ENCODE results near the gene CEP126.
A peak's percentile ranks its signal among the peaks of the same experiment; 100 is the strongest.

Gene CEP126, protein sequence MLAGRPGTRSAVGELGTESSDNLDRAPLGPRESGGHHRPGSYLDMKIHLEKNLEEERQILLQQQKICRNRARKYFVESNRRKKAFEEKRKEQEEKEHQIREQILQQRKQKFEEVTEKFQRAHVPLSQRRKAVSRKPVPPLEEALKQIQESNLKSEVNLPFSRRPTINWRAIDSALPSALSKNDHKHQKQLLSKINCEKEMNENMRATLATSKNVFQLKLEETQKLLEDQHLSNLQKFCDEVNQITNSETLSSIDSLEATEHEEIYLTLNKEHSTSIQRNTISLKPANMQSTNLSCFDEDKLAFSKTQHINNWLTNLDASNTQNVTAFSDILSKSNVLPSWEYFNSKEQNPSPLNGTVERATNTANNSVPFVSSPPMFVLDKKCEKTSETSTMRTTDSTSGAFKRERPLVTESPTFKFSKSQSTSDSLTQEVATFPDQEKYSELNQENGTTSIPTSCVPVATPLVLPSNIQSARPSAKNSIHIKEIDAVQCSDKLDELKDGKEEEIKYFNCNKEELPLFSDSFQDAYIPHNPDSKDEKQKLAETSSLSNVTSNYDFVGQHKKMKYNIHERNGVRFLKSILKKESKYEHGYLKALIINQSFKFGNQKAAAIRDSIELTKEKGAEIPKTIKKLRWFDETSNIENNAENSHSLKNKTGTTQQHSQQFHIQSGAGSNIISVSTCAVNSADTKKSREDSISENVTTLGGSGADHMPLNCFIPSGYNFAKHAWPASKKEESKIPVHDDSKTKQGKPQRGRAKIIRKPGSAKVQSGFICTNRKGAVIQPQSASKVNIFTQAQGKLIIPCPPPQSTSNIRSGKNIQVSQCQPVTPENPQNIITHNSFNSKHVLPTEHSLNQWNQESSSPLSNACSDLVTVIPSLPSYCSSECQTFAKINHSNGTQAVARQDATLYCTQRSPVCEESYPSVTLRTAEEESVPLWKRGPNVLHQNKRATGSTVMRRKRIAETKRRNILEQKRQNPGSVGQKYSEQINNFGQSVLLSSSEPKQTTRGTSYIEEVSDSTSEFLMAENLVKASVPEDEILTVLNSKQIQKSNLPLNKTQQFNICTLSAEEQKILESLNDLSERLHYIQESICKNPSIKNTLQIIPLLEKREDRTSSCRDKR

DNA sequence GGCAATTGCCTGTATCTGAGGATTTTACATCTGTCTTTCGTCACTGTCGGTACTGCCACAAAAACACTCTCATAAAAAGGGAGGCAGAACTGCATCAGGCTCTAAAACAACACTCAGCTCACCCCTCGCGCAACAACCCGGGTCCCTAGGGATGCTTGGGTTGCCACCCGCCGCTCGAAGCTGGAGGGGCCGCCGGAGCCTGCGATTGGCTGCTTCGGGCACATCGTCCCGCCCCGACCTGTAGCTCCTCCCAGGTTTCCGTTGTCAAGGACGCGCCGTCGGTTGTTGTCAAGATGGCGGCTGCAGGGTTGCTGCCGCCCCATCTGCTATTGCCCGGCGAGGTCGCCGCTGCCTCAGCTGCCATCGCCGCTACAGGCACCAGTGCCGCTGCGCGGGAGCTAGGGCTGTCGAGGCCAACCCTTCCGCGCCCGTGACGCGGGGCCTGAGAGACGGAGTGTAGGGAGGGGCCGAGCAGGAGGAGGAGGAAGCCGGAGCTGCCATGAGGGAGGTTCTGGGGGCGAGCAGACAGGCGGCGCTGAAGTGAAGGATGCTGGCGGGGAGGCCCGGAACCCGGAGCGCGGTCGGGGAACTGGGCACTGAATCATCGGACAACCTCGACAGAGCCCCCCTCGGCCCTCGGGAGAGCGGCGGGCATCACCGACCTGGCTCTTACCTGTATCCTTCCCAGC, at the start of gene CEP126:
Gene CEP126 (plus strand): TSS at position 273 of the 689 bp plus-strand sequence. CDS start 275 bp downstream, at position 548.
- peak; percentile 96 for DNase-seq (ENCODE audit: low spot score)

DNA sequence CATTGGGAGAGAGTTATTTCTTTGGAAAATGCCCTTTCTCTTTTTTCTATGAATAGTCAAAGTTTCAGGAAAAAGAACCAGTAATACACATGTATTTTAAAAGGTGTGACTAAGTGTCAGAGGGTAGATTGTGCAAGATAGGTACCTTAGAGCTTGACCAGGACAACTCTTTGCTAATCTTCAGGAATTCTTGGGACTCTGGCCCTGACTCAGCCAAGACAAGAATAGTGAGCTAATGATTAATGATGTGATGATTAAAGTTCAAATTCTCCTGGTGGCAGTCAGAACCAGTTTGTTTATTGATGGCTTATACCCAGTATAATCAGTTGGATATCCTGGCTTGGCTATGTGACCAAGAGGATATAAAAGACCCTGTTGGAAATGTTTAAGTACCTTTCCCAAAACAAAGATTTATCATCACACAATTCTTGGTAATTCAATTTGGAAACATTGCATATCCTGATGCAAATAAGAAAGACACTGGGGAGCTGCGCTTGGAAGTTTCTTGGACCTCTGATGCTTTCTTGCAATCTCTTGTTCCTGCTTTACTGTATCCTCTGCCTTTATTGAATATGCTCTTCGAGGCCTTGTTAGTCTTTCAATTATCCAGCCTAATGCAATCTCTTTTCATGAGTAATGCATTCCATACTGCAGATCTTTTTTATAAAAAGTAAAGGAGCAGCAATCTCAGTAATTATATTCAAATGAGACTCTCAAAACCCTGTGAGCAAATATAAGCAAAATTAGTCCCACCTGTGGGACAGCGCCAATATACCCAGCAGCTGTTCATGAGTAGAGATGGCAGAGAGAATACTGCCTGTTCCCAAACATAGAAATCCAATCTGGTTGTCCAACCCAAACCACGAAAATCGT, 48.0 kb upstream of the CEP126 start:
- DNase-seq (ENCODE audit: low spot score) = no peak

DNA sequence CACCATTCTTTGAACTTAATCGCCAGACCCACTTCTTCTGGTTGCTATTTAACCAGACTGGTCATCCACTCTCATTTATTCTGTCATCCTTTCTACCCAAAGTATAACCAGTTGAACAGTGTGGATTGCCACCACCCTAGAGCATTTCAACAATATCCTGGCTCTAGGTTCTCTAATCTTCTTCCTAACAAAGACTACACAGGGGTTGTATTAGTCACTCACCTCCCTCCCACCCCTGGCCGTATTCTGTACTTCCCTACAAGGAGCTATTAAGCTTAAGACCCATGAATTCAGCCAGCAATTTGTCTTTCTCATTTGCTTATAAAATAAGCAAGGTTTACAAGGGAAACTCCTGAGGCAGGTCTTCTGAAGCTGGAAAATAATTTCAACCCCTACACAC, 46.9 kb upstream of the CEP126 start:
- no peak for DNase-seq (ENCODE audit: low spot score)

DNA sequence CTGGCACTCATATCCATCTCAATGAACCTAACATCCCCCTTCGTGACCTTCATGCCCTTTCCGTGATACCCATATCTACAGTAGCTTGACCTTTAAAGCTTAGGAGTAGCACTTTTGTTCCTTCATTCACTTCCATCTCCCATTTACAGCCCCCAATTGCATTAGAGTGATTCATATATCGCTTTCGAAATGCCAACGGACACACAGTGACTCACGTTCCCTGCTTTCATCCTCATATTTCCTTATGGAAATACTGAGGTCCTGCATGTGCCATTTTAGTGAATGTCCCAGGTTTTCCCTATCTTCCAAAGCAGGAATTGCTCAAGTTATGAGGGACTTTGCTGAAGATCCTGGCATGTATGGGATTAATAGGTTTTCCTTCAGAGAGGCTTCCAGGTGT, 44.3 kb upstream of the CEP126 start:
- no peak for DNase-seq (ENCODE audit: low spot score)

DNA sequence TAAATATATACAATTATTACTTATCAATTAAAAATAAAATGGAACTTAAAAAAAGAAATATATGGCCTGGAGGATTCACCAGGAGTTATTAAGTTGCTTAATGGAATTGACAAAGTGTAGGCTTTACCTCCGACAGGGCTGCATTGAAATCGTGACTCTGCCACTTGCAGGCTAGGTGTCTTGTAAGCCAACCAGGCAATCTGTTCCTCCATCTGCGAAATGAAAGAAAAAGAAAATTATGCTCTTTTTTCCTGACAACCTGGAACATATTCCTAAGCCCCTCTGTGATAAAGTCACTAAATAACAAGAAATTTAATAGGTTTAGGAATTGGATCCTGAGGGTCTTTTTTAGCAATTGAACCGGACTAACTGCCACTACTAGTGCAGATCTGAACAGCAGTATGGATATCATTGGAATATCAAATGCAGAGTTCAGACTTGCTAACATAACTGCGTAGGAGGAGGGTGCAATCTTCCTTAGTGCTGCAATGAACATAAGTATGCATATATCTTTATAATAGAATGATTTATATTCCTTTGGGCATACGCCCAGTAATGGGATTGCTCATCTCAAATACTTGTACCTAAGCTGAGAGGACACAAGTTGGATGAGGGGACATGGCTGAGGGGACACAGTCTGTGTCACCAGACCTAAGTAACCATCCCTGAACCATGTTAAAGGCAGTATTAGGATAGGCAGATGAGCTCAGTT, 42.5 kb upstream of the CEP126 start:
- DNase-seq (ENCODE audit: low spot score) = no peak

DNA sequence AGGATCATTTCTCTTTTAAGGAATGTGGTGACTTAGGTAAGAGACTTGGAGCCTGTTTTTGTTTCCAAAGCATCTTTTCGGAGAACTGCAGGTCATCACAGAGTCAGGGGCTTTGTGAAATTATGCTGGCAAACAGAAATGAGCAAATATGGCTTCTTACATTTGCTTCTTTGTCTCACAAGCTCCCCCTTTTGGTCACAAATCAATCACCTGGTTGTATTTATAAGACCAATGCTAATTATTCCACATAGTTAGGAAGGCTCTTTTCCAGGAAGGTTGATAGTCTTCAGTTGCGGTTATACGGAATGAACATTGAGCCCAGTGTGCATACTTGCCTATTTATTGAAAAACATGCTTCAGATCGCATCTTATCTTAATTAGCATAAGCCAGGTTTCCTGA, 34.6 kb upstream of the CEP126 start:
- DNase-seq (ENCODE audit: low spot score) = no peak

DNA sequence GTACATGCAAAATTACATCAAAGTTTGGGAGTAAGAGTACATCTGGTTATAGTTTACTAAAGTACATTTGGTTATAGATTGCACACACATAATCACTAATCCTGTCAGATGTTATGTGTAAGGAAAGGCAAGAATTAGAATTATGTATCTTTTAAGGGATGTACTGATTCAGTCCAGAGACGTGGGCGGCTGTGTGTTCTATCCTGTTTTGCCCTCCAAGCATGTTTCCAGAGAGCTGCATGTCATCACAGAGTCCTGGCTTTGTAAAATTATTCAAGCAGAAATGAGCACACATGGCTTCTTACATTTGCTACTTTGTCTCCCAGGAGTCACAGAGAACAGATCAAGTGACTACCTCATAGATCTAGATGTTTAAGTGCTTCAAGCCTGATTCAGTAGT, 33.2 kb upstream of the CEP126 start:
- no peak for DNase-seq (ENCODE audit: low spot score)

DNA sequence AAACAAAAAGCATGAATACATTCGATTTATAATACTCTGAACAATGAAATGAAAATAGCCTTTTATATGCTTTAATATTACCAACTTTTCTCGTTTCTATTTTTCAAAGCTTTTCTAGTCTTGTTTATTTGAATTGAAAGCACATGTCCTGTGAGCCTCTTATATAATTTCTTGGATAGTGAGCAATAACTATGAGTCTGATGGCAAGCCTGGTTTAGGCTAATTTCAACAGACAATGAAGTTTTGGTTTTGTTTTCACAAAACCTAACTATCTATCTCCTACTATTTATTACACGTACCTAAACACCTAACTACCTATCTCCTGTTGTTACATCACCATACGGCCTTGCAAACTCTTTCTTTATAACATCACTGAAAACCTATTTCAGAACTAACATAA, 29.2 kb upstream of the CEP126 start:
- DNase-seq (ENCODE audit: low spot score) = no peak

DNA sequence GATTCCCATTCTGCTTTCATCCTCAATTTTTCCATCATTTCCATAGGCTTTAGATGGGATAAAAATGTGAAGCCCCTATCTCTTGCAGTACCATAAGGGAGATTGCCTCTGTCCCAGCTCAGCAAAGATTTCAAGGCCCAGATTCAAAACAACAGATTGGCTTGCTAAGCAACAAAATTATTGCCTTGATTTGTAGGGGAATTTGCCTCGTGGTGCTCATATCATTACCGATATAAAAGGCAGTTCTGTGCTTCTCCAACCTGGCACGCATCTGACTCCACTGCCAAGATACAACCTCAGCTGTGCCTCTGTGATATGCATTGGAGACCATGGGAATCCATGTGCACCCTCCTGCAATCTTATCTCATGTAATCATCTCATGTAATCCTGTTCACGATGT, 25.0 kb upstream of the CEP126 start:
- no peak for DNase-seq (ENCODE audit: low spot score)

DNA sequence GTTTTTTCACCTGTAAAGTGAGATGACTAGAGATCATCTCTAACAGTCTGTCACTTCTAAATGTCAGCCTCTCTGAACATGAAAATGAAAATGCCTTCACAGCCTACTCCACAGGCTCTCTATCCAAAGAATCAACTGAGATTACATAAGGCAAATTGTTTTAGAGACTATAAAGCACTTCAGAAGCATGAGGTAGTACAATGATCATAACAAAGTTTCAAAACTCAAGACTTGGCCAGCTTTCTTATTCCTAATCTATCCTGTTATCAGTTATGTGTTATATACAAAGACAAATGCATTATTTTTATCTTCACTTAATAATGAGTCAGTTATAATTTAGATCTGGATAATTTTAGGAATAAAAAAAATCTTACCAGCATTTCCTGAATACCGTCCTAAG, 20.3 kb upstream of the CEP126 start:
- no peak for DNase-seq (ENCODE audit: low spot score)

DNA sequence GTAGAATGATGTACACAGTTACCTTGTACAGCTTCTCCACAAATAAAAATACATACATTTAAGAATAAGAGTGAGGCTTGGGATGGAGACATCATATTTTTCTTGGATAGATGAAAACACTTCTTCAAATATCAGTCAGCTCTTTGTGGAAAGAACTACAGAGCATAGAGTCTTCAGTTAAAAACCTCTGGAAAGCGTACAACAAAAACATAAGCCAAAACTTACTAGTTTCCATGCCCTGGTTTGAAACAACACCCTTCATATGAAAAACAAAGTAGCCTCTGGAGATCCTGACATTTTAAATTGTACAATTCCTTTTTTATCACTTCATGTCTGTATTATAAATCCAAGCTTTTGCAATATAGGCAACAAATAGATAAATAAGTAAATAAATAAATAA, 7.0 kb upstream of the CEP126 start:
- DNase-seq (ENCODE audit: low spot score) = no peak

DNA sequence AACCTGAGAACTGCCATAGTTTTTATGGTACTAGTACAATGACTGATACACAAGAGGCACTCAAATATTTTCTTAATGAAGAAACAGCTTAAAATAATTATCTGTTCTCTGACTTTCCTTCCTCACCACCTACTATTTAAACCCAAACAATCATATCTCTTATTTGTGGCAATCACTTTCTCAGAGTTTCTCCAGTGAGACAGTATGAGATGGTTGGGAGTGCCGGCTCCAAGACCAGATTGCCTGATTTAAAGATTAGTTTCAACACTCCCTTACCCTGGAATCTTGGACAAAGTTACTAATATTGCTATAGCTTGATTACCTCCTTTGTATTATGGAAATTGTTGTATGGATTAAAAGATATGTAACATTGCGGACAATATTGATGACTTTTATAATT, 5.7 kb upstream of the CEP126 start:
- DNase-seq (ENCODE audit: low spot score) = no peak

DNA sequence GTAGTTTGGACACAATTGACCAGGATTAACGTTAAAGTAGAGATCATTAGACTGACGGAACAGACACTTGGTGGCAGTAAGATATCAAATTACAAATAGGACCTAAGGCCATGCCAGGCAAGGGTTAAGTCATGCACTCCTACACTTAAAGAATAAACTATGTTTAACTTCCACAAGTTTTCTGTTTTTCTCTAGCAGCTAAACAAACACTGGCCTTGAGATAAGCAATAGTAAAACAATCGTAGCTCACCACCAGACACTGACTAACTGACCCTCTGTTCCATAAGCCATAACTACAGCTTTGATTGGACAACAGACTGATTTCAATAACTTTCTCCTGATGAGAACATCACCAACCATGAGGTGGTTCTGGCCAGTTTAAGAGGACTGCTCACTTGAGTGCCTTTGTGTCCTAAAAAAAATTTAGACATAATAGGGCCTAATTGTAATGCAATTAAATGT, 2.0 kb upstream of the CEP126 start:
- DNase-seq (ENCODE audit: low spot score) = no peak

DNA sequence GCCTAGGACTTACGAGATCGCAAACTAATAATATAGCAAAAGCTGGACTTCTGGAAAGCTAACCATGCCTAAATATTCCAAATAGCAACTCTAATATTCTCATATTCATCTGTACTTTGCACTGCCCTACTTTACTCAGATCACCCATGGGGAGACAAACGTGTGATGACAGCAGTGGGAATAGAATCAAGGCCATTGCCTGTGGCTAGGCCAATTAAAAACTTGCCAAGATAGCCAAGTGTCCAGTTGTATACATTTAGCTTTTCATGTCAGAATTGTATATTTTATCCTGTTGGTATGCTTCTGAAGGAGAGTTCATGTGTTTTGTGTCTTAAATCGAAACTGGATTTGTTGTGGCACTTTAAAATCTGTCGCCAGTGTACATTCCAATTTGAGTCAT, 1.2 kb upstream of the CEP126 start:
- DNase-seq (ENCODE audit: low spot score) = no peak

DNA sequence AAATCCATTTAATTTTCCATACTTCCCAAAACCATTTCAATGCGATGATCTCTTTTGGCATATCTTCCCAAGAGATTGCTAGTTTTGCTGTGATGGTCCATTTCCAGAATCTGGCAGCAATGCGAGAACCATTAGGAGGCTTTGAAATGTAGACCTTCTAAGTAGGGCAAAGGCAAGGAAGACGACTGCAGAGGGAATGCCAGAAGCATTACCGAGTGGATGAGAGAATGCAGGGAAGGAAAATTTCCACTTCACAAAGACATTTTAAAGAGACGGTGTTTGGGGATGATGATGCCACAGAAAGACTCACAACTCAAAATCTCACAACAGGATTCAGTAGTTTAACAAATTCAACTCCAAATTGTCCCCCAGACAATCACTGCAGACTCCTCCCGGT, 471 bp upstream of the CEP126 start:
- no peak for DNase-seq (ENCODE audit: low spot score)

DNA sequence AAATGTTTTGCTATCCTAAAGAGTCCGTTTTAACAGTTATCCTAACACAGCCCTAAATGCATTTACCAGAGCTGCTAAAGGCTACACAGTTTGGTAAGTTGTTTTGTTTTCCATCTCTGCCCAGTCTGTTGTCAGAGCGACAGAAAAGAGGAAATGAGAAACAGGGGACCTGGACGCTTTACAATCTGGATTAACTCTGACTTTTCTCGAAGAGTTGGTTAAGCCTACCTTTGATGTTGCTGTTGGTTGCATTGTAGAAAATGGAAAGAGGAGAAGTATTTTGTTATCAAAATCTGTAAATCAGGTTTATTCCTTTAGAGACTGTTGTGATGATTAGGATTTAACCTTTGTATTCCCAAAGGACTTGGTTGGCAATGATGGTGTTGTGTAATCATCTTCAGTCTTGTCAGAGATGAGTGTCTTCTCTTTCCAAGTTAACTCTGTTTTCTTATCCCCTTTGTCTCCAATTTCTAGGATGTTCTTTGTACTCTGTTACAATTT, 1.0 kb downstream of the CEP126 start:
- no peak for DNase-seq (ENCODE audit: low spot score)

DNA sequence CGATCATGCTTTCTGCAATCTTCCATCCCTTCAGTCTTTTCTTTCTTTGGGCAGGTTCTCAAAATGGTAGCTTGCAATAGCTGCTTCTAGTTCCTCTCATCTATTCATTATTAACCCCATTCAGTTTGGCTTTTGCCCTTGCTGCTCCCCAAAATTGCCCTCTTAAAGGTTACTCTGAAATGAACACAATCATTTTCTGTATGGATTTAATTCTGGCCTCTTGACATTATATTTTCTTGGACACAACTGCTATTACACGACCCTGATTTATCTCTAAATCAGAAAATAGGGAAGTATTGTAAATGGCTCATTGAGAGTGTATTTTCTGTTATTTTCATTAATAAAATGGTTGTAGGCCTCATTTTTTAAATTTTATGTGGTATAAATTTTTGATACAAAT, 1.6 kb downstream of the CEP126 start, which contains the start of gene ANGPTL5:
Gene ANGPTL5 (minus strand): TSS at position 101 of the 400 bp plus-strand sequence. CDS start 8,613 bp downstream, outside the sequence.
- DNase-seq (ENCODE audit: low spot score) = no peak

DNA sequence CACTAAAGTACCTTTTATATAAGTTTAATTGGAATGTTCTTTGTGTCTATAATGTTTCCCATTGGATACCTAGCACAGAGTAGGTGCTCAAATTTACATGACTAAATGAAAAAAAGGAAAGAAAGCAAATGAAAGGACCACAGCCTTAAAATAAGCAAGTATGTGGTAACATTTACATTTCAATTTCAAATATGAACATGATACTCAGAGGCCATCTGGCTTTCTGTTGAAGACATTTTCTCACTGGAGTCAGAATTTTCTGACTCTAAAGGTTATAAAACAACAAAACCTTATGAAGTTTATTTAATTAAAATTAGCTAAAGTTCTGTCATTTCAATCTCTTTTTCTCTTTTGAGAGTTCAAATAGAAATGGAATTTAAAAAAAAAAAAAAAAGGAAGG, 2.4 kb downstream of the CEP126 start:
- DNase-seq (ENCODE audit: low spot score) = no peak

DNA sequence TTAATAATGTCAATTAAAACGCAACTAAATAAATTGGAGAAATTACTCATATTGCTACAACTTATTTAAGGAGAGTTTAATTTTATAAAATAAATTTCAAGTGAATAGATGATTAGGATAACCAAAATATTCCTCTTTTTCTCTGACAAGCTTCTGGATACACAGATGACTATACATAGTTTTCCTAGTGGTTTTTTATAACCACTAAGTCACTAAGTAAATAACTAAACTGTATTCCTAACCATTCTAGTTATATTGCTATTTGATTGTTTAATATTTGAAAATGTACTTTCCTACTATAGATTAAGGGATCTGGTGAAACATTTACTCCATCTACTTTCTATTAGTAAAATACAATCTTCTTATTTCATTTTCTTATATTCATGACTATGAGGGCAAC, 6.2 kb downstream of the CEP126 start:
- no peak for DNase-seq (ENCODE audit: low spot score)

DNA sequence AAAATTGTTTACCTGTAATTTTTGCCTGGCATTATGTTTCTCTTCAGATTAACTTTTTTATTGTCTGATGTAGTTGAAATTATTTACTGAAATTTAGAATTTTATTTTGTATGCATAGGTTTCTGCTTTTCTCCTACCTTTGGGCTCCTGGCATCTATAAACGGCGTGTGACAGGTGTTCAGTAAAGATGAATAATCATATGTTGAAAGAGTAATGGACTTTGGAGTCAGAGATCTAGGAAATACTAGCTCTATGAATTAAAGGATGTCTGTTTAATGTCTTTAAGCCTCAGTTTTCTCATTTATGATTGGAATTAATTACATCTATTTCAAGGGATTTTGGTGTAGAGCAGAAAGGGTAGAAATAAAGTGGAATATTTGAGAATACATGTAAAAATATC, 8.7 kb downstream of the CEP126 start:
- DNase-seq (ENCODE audit: low spot score) = no peak
